GM23338 (cell line): ENCODE data around the gene SLC16A12.

Source experiments
- EZH2 ChIP-seq: fragments of 200-600 bp; sonication (generic); IDR thresholded peaks from one replicate; pipeline ENCODE4 v1.8.0; 2017; ENCODE audit warnings: antibody characterized with exemption, mild to moderate bottlenecking, low read depth; ENCODE audit not compliant: unreplicated experiment
- TF ChIP-seq, protein P1 (sequence below): IDR thresholded peaks from one replicate; pipeline ENCODE4 v1.6.1; 2018; ENCODE audit warnings: antibody characterized with exemption; ENCODE audit not compliant: unreplicated experiment
- TF ChIP-seq, protein P2 (sequence below), 2 experiments: fragments of 200-600 bp in 1 of 2; sonication (generic) in 1 of 2; conservative IDR thresholded peaks; 2 replicates each; pipeline versions ENCODE4 v1.5.1 to v1.6.1; 2016 to 2017; ENCODE audit warnings: antibody characterized with exemption in 2 of 2, low read depth in 2 of 2, mild to moderate bottlenecking in 2 of 2, moderate library complexity in 1 of 2

DNA sequence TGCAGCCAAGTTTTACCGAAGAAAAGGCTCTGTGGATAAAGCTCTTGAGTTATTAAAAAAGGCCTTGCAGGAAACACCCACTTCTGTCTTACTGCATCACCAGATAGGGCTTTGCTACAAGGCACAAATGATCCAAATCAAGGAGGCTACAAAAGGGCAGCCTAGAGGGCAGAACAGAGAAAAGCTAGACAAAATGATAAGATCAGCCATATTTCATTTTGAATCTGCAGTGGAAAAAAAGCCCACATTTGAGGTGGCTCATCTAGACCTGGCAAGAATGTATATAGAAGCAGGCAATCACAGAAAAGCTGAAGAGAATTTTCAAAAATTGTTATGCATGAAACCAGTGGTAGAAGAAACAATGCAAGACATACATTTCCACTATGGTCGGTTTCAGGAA is 132.4 kb downstream of the SLC16A12 start:
- TF ChIP-seq, protein P1, sequence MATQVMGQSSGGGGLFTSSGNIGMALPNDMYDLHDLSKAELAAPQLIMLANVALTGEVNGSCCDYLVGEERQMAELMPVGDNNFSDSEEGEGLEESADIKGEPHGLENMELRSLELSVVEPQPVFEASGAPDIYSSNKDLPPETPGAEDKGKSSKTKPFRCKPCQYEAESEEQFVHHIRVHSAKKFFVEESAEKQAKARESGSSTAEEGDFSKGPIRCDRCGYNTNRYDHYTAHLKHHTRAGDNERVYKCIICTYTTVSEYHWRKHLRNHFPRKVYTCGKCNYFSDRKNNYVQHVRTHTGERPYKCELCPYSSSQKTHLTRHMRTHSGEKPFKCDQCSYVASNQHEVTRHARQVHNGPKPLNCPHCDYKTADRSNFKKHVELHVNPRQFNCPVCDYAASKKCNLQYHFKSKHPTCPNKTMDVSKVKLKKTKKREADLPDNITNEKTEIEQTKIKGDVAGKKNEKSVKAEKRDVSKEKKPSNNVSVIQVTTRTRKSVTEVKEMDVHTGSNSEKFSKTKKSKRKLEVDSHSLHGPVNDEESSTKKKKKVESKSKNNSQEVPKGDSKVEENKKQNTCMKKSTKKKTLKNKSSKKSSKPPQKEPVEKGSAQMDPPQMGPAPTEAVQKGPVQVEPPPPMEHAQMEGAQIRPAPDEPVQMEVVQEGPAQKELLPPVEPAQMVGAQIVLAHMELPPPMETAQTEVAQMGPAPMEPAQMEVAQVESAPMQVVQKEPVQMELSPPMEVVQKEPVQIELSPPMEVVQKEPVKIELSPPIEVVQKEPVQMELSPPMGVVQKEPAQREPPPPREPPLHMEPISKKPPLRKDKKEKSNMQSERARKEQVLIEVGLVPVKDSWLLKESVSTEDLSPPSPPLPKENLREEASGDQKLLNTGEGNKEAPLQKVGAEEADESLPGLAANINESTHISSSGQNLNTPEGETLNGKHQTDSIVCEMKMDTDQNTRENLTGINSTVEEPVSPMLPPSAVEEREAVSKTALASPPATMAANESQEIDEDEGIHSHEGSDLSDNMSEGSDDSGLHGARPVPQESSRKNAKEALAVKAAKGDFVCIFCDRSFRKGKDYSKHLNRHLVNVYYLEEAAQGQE: no peak
- TF ChIP-seq, protein P2, sequence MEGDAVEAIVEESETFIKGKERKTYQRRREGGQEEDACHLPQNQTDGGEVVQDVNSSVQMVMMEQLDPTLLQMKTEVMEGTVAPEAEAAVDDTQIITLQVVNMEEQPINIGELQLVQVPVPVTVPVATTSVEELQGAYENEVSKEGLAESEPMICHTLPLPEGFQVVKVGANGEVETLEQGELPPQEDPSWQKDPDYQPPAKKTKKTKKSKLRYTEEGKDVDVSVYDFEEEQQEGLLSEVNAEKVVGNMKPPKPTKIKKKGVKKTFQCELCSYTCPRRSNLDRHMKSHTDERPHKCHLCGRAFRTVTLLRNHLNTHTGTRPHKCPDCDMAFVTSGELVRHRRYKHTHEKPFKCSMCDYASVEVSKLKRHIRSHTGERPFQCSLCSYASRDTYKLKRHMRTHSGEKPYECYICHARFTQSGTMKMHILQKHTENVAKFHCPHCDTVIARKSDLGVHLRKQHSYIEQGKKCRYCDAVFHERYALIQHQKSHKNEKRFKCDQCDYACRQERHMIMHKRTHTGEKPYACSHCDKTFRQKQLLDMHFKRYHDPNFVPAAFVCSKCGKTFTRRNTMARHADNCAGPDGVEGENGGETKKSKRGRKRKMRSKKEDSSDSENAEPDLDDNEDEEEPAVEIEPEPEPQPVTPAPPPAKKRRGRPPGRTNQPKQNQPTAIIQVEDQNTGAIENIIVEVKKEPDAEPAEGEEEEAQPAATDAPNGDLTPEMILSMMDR (conservative IDR thresholded peaks at IDR 0.05; ENCODE audit: low read depth in 2 of 2): no peak
- TF ChIP-seq EZH2: no peak
